ENCODE measurements around the gene DOCK1.

DOCK1 gene

DNA sequence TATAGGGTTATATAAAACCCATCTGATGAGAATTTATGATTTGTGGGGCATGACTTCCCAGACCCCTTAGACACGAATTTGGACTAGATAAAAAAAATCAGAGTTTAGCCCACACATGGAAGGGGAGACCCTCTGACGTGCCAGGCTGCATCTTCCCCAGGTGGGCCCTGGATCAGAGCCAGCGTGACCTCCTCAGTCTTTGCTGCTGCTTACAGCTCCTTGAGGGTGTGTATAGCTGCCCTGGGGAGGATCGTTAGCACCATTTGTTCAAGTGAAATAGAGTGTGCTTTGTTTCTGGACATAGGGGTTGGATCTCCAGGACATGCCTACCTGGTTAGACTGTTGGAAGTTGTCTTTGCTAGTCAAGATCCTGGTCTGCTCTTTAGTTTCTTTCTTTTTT is 54.2 kb downstream of the DOCK1 start:
- H3K4me3 ChIP-seq (ENCODE audit: low read depth, low read length), result no peak overlapping the region
- no peak for DNase-seq (ENCODE audit: low read depth)
- TF ChIP-seq POLR2A (IDR thresholded peaks at IDR 0.05; ENCODE audit: extremely low read depth, insufficient read length) (no peak), MYC (IDR thresholded peaks at IDR 0.05; ENCODE audit: low read depth, low read length) (no peak)
- TF ChIP-seq, protein P1, sequence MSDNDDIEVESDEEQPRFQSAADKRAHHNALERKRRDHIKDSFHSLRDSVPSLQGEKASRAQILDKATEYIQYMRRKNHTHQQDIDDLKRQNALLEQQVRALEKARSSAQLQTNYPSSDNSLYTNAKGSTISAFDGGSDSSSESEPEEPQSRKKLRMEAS (IDR thresholded peaks at IDR 0.05; ENCODE audit: low read depth, low read length), result no peak
- TF ChIP-seq, protein P2, sequence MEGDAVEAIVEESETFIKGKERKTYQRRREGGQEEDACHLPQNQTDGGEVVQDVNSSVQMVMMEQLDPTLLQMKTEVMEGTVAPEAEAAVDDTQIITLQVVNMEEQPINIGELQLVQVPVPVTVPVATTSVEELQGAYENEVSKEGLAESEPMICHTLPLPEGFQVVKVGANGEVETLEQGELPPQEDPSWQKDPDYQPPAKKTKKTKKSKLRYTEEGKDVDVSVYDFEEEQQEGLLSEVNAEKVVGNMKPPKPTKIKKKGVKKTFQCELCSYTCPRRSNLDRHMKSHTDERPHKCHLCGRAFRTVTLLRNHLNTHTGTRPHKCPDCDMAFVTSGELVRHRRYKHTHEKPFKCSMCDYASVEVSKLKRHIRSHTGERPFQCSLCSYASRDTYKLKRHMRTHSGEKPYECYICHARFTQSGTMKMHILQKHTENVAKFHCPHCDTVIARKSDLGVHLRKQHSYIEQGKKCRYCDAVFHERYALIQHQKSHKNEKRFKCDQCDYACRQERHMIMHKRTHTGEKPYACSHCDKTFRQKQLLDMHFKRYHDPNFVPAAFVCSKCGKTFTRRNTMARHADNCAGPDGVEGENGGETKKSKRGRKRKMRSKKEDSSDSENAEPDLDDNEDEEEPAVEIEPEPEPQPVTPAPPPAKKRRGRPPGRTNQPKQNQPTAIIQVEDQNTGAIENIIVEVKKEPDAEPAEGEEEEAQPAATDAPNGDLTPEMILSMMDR (IDR thresholded peaks at IDR 0.05; ENCODE audit: low read depth, low read length), result no peak

DNA sequence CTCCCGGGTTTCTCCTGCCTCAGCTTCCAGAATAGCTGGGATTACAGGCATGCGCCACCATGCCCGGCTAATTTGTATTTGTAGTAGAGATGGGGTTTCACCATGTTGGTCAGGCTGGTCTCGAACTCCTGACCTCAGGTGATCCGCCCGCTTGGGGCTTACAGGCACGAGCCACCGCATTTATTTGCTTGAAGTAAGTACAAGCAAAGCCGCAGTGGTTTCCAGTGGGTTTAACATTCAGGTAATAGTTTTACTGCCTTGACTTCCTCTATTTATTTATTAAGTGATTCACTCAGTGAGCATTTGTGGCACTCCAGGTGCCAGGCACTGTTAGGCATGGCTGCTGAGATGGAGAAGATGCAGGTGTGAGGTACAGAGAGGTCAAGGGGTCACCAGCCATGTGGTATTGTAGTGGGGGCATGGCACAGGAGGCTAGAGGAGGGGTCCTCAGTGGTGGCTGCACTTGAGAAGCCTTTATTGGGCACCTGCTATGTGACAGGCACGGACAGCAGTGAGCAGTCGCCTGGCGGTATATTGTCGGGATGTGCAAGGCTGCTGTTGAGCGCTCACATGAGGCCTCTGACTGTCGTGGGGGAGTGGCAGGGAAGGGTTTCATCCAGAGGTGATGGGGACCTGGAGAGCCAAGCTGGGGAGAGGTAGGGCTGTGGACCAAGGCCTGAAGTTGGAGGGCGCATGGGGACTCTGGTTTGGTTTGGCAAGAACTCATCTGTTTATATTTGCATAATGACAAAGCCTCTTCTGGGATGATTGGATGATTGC is 54.9 kb downstream of the DOCK1 start:
- TF ChIP-seq POLR2A (IDR thresholded peaks at IDR 0.05; ENCODE audit: extremely low read depth, insufficient read length) (no peak), MYC (IDR thresholded peaks at IDR 0.05; ENCODE audit: low read depth, low read length) (no peak)
- TF ChIP-seq, protein P2 (IDR thresholded peaks at IDR 0.05; ENCODE audit: low read depth, low read length), result no peak
- TF ChIP-seq, protein P1 (IDR thresholded peaks at IDR 0.05; ENCODE audit: low read depth, low read length), result no peak

DNA sequence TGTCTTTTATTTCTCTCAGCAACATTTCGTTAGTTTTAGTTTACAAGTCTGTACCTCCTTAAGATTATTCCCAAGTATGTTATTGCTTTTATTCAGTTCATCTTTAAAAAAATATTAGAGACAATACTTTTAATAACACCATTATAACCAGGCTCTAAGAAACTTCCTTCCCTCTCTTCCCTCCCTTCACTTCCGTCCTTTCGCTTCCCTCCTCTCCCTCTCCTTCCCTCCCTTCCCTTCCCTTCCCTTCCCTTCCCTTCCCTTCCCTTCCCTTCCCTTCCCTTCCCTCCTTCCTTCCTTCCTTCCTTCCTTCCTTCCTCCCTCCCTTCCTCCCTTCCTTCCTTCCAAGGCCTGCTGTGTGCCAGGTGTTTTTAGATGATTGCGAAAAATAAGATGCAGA is 58.1 kb downstream of the DOCK1 start:
- H3K4me3 ChIP-seq (ENCODE audit: low read depth, low read length), result no peak overlapping the region
- no peak for DNase-seq (ENCODE audit: low read depth)
- TF ChIP-seq MYC (IDR thresholded peaks at IDR 0.05; ENCODE audit: low read depth, low read length) (no peak), POLR2A (IDR thresholded peaks at IDR 0.05; ENCODE audit: extremely low read depth, insufficient read length) (no peak)
- TF ChIP-seq, protein P2 (IDR thresholded peaks at IDR 0.05; ENCODE audit: low read depth, low read length), result no peak
- TF ChIP-seq, protein P1 (IDR thresholded peaks at IDR 0.05; ENCODE audit: low read depth, low read length), result no peak

More for the DNA sequence above, 54.9 kb downstream of the DOCK1 start:
- H3K4me3 ChIP-seq (ENCODE audit: low read depth, low read length), result no peak overlapping the region
- DNase-seq (ENCODE audit: low read depth), result no peak

DNA sequence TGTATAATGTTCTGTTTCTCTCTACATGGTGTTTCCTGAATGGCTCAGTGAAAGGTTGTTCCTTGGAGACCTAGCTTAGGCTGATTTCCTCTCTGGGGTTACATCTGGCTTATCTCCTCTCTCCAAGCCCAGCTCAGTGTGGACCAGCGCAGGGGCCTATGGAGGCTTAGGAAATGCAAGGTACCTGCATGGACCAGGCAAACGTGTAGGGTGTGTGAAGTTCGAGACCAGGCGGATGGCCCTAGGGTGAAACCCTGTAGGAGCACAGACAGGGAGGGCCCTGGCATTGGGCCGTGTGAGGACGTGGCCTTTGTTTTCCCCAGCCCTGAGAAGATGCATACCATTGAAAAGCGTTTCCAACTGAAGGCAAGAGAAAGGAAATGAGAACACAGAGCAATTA is 59.0 kb downstream of the DOCK1 start:
- DNase-seq (ENCODE audit: low read depth), result no peak
- H3K4me3 ChIP-seq (ENCODE audit: low read depth, low read length), result no peak overlapping the region
- TF ChIP-seq MYC (IDR thresholded peaks at IDR 0.05; ENCODE audit: low read depth, low read length) (no peak), POLR2A (IDR thresholded peaks at IDR 0.05; ENCODE audit: extremely low read depth, insufficient read length) (no peak)
- TF ChIP-seq, protein P2 (IDR thresholded peaks at IDR 0.05; ENCODE audit: low read depth, low read length), result no peak

DNA sequence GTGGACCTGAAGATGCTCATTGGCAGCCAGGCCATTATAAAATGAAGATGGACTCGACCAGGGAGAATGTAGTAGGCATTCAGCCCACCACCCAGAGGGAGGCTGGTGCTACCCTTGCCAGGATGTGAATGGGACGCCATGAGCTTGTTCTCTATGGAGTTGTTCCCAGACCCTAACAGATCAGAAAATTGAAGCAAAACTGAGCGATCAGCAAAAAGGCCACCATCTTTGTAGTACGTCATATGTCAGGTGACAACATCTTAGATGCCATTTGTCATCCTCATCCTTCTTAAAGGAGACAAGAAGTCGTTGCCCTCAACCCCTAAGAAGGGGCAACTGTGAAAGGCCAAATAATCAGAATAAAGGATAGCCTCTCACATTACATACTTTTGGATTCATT is 61.7 kb downstream of the DOCK1 start:
- H3K4me3 ChIP-seq (ENCODE audit: low read depth, low read length), result no peak overlapping the region
- TF ChIP-seq POLR2A (IDR thresholded peaks at IDR 0.05; ENCODE audit: extremely low read depth, insufficient read length), result no peak
- TF ChIP-seq MYC (IDR thresholded peaks at IDR 0.05; ENCODE audit: low read depth, low read length), result no peak
- TF ChIP-seq, protein P2 (IDR thresholded peaks at IDR 0.05; ENCODE audit: low read depth, low read length), result no peak
- TF ChIP-seq, protein P1 (IDR thresholded peaks at IDR 0.05; ENCODE audit: low read depth, low read length), result no peak
- DNase-seq (ENCODE audit: low read depth), result no peak

Data from NB4 (cell line).